ENCODE results near the gene MYPN. TPM values are rescaled to one million over a fixed set of nuclear protein-coding genes. Genes with fewer than 3 reads are reported as not detected.

The MYPN gene
- total RNA-seq, 1 experiment from 2014 or later, result not detected

DNA sequence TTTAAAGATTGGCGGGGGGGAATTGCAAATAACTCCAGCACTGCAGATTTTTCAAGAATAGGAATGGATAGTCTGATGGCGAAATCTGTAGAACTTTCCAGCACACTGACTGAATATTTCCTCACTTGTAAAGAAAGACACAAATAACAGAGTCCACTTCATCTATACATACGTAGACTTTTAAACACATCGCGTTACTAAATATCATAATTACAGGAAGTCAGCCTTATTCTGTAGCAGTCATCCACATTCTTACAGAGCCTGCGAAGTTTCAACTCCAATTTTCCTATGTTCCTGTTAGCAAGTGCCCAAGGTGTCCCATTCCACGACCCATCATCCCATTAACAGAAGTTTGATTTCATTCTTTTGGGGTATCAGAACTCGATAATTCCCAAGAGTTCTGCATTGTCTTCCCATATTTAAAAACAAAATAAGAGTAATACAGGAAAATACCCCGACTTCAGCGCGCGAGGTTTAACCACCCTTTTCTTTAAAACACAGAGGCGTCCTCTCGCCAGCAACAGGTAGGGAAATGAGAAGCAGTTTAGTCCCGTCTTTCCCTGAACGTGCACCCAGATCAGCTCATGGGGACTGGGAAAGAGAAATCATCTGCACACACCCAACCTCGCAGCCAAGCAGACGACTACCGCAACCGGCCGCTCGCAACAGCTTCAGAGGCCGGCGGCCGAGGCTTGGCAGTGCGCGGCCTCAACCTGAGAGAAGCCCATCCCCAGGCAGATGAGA, 35.1 kb upstream of the MYPN start:
- TF ChIP-seq, protein P1, sequence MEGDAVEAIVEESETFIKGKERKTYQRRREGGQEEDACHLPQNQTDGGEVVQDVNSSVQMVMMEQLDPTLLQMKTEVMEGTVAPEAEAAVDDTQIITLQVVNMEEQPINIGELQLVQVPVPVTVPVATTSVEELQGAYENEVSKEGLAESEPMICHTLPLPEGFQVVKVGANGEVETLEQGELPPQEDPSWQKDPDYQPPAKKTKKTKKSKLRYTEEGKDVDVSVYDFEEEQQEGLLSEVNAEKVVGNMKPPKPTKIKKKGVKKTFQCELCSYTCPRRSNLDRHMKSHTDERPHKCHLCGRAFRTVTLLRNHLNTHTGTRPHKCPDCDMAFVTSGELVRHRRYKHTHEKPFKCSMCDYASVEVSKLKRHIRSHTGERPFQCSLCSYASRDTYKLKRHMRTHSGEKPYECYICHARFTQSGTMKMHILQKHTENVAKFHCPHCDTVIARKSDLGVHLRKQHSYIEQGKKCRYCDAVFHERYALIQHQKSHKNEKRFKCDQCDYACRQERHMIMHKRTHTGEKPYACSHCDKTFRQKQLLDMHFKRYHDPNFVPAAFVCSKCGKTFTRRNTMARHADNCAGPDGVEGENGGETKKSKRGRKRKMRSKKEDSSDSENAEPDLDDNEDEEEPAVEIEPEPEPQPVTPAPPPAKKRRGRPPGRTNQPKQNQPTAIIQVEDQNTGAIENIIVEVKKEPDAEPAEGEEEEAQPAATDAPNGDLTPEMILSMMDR (conservative IDR thresholded peaks at IDR 0.05), result no peak

More for the DNA sequence above, 35.1 kb upstream of the MYPN start:
- Histone ChIP-seq H2BK5ac (ENCODE audit: insufficient read length, low read length) (no peak overlapping the region), H3K18ac (ENCODE audit: insufficient read length, low read depth, low read length) (no peak overlapping the region), H4K20me1 (ENCODE audit: control insufficient read depth, insufficient read depth, insufficient read length) (no peaks in the 10 kb centered on the region), H3K9ac (ENCODE audit: extremely low read depth, insufficient read length, low read length) (peak overlapping the region; percentile 96), H2BK120ac (ENCODE audit: low read depth, low read length, poor library complexity, severe bottlenecking) (no peak overlapping the region), H3K79me2 (ENCODE audit: insufficient read depth, low read length) (peaks cover 15% of the 10 kb centered on the region; the same call in 1 of the 2 replicates), H2BK15ac (ENCODE audit: low read depth, low read length) (no peak overlapping the region), H3T11ph (ENCODE audit: low read length) (no peak overlapping the region), H4K8ac (replicated peaks; ENCODE audit: insufficient read length, low read depth, low read length) (no peak overlapping the region), H3K27ac (ENCODE audit: insufficient read length, low read depth, low read length) (peak overlapping the region; percentile 11), H3K56ac (ENCODE audit: insufficient read length, low read depth, low read length) (no peak overlapping the region), H3K14ac (ENCODE audit: insufficient read depth, low read length) (peak overlapping the region; percentile 90; the same call in 1 of the 2 replicates), H3K9me3 (ENCODE audit: control insufficient read depth, low read depth, low read length) (no peaks in the 10 kb centered on the region), H3K23ac (ENCODE audit: insufficient read length, low read depth, low read length) (no peak overlapping the region), H4K91ac (ENCODE audit: insufficient read length, low read depth, low read length) (no peak overlapping the region), H3K4ac (ENCODE audit: low read depth, low read length) (no peak overlapping the region), H2BK20ac (ENCODE audit: low read depth, low read length, poor library complexity, severe bottlenecking) (no peak overlapping the region), H4K5ac (ENCODE audit: insufficient read length, low read depth, low read length) (no peak overlapping the region), H3K4me1 (ENCODE audit: insufficient read depth, low read length) (peaks cover 5% of the 10 kb centered on the region), H3K79me1 (ENCODE audit: insufficient read depth, low read depth, low read length, poor library complexity, severe bottlenecking) (no peaks in the 10 kb centered on the region), H2BK12ac (ENCODE audit: insufficient read length, low read depth, low read length) (no peak overlapping the region), H3K23me2 (ENCODE audit: insufficient read length, low read depth, low read length, poor library complexity, severe bottlenecking) (peaks cover 7% of the 10 kb centered on the region), H3K4me2 (ENCODE audit: insufficient read depth, insufficient read length, low read length) (peak overlapping the region; percentile 73), H3K27me3 (ENCODE audit: insufficient read depth, low read length) (no peaks in the 10 kb centered on the region), H2AFZ (ENCODE audit: low read length) (no peak overlapping the region), H2AK5ac (ENCODE audit: insufficient read length, low read length) (no peak overlapping the region)
- peaks cover 30 to 31% of the 10 kb centered on the region in 2 experiments for H3K4me1 Mint-ChIP-seq
- H3K27me3 Mint-ChIP-seq (ENCODE audit: low read depth), result no peaks in the 10 kb centered on the region
- peak overlapping the region; percentile 88 to 97 (median 96); a peak in 5 of 7 replicates for H3K27ac Mint-ChIP-seq
- no CpG with 5 or more reads among the region's 27 CpGs for WGBS (ENCODE audit: extremely low coverage, insufficient read length, low lambda C conversion rate)
- H3K36me3 Mint-ChIP-seq (ENCODE audit: insufficient read depth in 1 of 3, low read depth in 3 of 3), result peaks cover 5 to 16% (median 12%) of the 10 kb centered on the region in 3 experiments; a peak in 5 of 7 replicates
- H3K9me3 Mint-ChIP-seq, result no peaks in the 10 kb centered on the region
- H3K4me3 Mint-ChIP-seq, result peak overlapping the region; percentile 95 to 97
- DNase-seq, result no peak

All from H9 (cell line).